Ramos (cell line): ENCODE results near the gene VGLL3.

Experiments
- in situ Hi-C: fragments of 300-500 bp; cut with MboI; formaldehyde crosslinking; loops from one replicate; pipeline ENCODE4 v1.14.3; 2022; ENCODE audit warnings: low sequenced_read_pairs; ENCODE audit not compliant: unreplicated experiment

The VGLL3 gene

DNA sequence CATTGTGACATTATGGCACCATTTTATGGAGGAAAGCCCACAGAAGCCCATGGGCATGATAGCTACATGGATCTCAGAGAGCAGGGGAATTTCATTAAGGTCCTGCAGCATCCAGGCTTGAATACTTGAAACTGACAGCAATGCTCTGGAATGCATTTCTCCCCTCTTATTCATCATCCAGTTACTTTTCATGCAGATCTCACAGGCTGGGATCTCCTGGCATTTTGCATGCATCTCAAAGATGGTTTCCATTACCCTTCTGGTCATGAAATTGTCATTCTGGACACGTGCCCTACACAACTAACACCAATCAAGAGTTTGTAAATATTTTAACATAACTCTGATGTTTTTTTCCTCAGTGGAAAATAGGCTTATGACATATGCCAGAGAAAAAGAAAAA is 32.4 kb downstream of the VGLL3 start:
- in situ Hi-C loops, result no loop called here

DNA sequence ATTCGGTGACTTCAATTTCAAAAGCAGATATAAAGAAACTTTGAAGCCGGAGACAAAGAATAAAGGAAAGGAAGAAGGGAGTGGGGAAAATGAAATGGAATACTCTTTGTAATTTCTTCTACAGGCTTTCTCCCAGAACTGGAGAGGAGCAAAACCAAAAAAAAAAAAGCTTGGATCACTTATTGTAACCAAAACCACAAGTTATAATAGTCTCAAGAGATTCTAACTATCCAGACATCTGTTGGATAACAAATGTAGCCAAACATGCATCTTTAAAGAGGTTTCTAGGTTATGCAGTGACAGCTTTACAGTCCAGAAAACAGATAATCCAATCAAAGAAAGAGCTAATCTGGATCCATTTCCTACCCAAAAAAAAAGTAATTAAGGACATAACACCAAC is 36.2 kb downstream of the VGLL3 start:
- in situ Hi-C loops, result no loop called here

DNA sequence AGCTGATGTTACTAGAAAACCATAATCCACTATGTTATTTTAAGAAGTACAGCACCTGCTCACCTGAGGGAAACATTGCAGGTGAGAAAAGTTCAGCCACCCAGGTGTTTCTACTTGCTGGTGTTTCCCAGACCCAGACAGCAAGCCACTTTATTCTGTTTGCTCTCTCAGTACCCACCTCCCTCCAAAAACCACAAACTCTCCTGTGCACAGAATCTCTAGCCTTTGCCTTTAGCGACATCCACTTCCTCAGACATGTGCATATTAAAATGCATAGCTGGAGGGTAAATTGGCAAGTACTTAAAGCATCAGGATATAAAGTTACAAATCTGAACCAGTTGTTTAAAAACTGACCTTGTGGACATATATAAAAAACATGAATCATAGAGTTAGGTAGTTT is 36.7 kb downstream of the VGLL3 start:
- in situ Hi-C loops, result no loop called here

DNA sequence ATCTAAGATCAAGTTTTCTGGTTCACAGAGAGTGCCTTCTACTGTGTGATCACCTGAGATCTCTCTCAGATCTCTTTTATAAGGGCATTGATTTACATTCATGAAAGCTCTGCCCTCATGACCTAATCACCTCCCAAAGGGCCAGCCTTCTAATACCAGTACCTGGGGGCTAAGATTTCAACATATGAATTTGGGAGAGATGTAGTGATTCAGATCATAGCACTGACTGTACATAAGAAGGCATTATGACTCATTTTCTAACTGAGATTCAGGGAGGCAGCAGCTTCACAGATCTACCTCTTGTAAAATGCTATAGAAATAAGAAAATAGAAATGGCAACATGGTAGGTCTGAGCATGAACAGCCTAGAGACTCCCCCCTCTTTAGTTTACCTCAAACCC is 39.6 kb downstream of the VGLL3 start:
- in situ Hi-C loops, result no loop called here

DNA sequence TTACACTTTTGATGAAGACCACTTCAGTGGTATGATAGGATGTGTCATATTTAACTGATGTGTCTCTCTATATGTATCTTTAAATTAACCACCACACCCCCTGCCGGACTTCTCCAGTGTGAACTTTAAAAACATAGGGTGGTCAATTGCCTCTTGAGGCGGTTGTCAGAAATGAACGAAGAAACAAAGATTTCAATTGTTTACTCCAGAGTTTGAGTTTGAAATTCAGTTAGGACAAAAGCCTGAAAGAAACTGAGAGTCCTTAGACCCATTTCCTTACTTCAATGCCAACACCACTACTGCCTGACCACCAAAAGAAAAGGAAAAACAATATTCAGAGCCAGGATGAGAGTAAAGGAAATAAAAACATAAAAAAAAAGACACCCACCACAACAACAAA is 40.2 kb downstream of the VGLL3 start:
- in situ Hi-C loops, result no loop called here

DNA sequence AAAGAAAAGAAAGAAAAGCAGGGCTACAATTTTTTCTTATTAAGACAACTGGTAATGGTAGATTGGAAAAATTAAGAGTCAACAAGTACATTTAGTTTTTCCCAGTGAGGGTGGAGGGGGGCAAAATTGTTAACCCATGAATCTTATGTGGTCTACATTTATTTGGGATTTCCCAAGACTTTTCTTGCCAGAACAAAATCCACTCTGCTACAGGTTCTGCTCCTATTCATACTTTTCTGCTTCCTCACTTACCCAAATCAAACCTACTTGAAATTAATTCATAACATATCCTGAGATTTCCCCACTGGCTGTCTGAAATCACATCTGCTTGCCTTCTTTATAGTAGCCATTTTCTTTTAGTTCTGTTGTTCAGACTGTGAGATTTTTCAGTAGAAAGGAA is 41.1 kb downstream of the VGLL3 start:
- in situ Hi-C loops, result no loop called here

DNA sequence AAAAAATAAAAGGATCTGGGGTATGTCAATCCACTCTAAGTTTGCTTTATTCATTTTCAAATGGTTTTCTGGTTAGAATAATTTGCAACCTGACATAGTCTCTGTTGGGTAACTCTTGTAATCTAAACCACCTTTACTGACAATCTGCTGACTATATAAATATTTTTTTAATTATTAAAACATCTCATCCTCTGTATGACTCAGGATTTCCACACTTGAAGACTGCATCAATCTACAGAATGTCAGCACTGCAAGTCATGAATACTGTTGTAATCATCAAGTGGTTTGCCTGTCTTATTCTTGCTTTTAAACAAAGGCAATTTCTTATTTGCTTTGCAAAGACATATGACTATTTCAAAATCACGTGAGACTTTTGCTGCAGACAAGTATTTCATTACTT is 42.1 kb downstream of the VGLL3 start:
- in situ Hi-C loops, result no loop called here

DNA sequence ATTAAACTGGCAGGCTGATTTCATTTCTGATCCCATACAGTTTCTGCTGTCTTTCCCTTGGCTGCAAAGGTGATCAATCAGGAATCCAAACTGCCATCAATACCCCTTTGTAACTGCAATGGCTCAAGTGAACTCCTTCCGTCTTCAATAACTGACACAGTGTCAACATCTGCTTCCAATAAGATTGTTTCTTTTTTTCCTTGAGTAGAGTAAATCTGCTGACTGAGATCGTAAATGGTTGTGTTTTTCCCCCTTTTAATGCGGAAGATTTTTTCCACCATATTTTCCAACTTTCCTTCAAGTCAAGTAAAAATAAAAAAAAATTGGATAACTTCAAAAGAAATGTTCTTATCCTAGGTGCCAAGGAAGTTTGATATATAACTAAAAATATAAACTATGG is 48.7 kb downstream of the VGLL3 start:
- in situ Hi-C loops, result no loop called here

DNA sequence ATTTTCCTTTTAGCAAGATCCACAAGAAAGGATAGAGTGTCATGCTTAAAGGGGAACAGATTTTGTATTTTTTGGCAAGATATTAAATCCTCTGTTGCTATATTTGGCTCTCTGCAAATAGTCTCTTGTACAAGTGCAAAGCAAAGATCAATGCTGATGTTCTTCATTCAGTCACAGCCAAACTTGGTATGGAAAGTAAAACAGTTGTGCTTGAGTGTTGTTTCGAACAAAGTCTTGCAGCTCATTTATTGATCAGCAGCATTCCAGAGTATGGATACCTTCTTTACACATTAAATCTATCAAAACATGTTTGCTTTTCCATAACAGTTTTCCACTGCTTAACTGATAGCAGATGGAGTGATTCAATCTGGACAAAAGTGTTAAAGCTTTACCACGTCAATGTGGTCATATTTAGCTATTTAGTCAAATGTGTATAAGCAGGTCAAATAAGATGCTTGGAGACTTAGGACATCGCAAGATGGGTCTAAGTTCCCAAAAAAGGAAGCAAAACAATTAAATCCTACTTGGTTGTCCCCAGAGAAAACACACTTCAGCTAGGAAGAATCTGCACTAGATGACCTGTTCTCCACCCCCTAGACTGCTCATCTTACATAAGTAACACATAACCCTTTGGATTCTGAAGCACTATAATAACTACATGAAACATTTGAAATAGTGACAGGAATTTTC is 52.4 kb downstream of the VGLL3 start:
- in situ Hi-C loops, result no loop called here

DNA sequence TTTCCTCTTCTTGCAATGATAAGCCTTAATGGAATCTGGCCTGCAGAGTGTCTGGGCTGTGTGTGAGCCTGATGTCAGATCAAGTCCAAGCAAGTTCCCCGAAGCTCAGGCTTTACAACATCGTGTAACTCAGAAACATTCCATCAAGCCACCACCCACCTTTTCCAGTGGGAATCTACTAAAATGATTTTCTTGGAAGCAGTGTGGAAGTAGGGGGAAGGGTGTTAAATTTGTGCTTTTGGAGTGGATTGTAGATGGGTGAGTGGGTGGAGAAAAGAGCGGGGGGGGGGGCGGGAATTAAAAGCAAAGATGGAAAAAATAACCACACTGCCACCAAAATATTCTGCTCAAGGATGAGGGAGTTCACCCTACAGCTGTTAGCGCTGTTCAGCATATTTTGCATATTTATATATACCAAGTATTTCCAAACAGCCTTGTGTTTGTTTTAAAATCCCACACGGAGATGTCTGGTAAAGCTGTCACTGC is 53.6 kb downstream of the VGLL3 start:
- in situ Hi-C loops, result no loop called here

DNA sequence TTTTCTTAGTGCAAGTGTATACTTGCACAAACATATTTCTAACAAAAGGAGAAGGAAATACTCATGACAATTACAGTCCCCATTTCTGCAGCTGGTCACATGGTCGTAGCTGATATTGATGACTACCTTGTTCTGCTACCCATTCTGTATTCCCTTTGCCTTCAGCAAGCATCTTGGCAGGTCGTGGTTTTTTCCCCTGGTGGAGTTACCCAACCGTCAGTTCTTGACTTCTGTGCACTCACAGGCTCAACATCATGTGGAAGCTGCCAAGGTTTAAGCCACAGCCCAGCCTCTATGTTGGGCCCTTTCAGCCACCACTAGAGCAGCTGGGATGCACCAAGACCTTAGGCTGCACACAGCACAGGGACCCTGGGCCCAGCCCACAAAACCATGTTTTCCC is 56.1 kb downstream of the VGLL3 start:
- in situ Hi-C loops, result no loop called here

DNA sequence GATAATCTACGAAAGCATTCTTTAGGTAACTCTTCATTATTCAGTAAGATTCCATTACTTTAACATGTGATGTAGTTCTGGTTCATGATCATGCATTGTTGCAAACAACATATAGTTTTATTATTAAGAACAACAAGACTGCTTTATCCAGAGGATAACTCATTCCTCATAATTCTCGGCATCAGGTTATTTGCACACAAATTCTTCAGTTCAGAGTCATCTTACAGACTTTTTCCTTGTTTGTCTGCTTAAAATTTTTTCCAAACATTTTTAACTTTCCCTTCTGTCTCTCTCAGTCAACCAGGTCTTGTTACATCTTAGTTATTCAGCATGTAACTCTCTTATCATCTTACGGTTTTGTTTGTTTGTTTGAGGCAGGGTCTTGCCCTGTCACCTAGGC is 60.1 kb downstream of the VGLL3 start:
- in situ Hi-C loops, result no loop called here

DNA sequence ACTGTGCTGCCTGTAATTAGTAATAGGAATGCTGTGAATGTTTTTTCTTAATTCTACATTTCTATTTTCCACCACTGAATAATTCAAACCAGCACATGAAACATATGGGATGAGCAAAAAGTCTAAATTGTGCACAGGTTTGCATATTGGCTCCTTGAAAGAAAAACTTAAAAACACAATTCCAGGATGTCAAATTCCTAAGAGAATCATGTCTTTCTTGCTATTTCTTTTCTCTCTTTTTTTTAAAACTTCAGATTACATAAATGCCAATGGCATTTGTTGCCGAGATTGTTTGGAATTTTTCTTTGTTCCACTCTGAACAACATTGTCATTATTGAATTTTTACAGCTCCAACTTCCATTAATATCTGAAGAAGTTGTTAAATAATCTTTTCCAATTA is 60.8 kb downstream of the VGLL3 start:
- in situ Hi-C loops, result no loop called here

DNA sequence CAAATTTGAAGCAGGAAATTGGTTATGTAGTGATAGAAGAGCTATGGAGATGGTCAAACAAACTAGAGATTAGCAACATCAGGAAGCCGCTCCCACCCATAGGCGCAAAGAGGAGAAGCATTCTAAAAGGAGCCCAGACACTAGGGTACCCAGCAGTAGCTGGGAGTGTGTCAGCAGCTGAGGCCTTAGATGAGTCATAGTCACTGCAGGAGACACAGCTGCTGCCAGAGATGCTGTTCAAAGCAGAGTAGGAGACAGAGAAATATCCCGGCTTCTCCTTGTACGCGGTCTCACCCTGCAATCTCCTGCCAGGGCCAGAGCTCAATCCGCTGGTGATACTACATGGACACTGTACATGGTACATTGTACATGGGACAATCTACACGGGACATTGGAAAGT is 61.9 kb downstream of the VGLL3 start:
- in situ Hi-C loops, result no loop called here

DNA sequence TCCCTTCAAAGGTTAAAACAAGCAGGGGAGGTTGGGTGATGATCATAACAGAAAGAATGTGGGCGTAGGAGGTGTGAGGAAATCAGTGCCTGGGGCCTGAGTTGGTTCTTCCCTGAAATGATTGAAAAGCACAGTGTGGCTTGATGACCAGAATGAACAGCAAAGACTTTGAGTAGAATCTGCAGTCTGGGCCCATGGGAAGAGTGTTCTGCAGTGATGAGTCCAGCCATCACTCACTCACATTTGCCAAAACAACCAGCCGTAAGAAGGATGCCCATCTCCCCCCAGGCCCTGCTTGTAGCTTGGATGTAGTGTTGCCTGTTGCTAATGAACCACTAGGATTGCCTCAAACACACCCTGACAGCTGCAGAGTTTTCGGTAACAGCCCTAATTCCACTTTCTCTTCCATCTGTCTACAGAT is 67.9 kb downstream of the VGLL3 start:
- in situ Hi-C loops, result no loop called here

DNA sequence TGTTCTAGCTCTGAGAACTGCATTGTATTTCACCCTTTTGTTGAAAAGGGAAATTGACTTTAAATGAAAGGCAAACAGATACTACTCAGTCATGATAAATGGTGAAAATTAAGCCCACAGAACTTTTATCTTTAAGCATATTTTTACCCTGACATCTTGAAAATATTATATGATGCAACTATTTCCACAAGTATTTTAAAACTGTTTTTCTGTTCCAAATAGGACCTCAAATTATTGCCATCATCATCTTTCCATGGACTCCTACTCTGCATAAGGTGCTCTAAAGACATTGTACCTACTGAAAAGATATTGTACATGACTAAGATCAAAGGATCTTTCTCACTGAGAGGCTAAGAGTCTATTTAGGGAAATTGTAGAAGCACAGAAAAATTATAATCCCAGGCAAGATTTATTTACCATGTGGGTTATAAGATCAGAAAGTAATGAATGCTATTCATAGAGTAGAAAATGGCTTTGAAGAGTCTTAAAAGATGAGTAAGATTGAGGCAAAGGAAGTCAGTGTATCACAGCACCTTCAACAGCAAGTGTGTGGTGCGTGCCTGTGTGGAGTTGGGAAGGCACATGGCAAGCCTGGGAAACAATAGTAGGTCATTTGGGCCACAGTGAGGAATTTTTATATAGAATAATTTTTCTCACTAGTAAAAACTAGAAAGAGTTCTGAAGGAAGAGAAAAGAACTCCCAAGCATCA is 68.8 kb downstream of the VGLL3 start:
- in situ Hi-C loops, result no loop called here

DNA sequence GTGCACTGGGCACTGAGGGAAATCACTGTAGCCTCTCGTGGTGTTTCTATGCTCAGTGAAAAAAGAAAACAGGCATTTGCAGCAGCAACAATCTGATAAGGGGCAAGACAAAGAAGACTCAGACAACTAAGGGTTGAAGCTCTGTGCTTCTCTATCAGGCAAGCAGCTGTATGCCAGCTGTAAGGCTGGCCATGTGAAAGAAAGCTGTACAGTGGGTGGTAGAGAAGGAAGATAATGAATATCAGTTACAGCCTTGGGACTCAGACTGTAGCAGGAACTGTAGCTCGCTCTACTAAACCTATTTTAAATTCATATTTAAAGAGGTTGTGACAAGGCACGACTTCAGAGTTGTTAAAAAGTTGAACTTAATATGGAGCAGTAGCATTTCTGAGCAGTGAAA is 76.3 kb downstream of the VGLL3 start:
- in situ Hi-C loops, result no loop called here

DNA sequence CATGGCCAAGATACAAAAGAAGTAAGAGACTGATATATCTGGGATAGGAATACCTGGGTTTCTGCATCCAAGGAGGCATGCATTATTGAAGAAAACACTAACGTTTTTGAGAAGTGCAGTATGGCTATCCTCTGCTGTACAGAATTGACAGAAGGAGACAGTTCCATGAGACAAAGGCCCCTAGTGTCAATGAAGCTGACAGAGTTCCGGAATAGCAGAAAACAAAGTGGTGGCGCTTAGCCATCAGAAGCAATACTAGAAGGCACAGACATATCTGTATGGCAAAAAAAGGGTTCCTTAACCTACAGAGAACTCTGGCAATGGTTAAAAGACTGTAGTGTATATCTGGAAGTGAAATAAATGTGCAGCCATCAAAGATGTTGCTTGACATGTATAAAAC is 77.8 kb downstream of the VGLL3 start:
- in situ Hi-C loops, result no loop called here

DNA sequence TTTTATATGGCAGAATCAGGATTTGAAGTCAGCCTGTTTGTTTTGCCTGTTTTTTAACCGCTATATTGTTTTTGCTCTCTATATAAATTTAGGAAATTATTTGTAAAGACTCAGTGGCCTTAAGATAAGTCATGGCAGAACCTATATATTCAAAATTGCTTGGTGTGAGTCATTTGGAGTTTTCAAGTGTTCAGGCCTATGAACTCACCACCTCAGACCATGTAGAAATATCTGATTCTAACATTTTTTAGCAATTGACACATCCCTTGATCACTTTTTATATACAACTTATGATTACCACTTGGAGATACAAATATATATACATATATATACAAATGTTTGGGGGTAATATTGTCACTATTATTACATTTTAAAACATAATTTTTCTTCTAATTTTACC is 95.7 kb downstream of the VGLL3 start:
- in situ Hi-C loops, result no loop called here

DNA sequence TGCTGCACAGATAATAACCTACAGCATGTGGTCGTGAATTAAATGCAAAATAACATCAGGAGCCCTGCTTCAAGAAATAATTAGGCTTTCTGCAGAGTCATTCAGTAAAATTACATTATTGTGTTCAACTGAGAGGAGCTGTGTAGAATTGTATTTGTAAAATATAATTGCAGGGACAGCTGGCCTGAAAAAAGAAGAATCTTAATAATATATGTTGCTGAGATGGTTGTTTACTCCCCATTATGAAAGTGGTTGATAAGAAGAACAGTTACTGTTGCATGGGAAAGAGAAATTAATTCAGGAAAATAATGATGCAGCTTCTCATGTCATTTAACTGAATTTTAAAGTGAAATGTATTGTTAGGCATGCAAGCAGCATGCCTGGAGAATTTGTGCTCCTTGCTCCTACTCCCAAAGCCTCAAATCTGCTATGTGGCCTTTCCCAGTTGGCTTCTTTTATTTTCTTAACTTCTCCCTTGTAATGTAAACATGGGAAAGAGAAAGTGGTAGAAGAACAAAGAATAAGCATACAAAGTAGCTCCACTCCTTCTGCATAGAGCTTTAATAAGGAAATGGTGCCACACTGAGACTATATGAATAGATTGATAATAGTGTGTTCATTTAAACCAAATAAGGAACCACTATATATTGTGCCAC is 100.1 kb downstream of the VGLL3 start:
- in situ Hi-C loops, result no loop called here
